Tibial artery (tissue), 4 donors: Measurements from ENCODE around the gene PLCD1.

Experiments used
- DNase-seq, 2 donors: peaks; one replicate each; pipeline ENCODE4 v3.0.0-alpha.2; 2019
- H3K27ac ChIP-seq, 2 donors: fragments of 200-600 bp; sonication (generic) in 1 of 2; 1 replicate in 1 of 2; 2 replicates in 1 of 2; pipeline ENCODE4 v1.5.1; 2018 to 2019; ENCODE audit warnings: mild to moderate bottlenecking in 1 of 2
- H3K27me3 ChIP-seq, 2 donors: fragments of 200-600 bp; sonication (generic) in 1 of 2; one replicate each; pipeline versions ENCODE4 v1.5.1 to v1.6.0; 2016 to 2019
- H3K36me3 ChIP-seq, 3 donors: fragments of 200-600 bp; sonication (generic) in 2 of 3; one replicate each; pipeline ENCODE4 v1.5.1; 2016 to 2019; ENCODE audit warnings: mild to moderate bottlenecking in 2 of 3
- H3K4me1 ChIP-seq, 4 donors: fragments of 200-600 bp; sonication (generic) in 2 of 4; 1 replicate in 3 of 4; 2 replicates in 1 of 4; pipeline ENCODE4 v1.5.1; 2016 to 2019
- H3K4me3 ChIP-seq, 2 donors: fragments of 200-600 bp; sonication (generic) in 1 of 2; 1 replicate in 1 of 2; 2 replicates in 1 of 2; pipeline ENCODE4 v1.5.1; 2018 to 2019; ENCODE audit warnings: mild to moderate bottlenecking in 2 of 2
- H3K9me3 ChIP-seq, 3 donors: fragments of 200-600 bp; sonication (generic) in 1 of 3; one replicate each; pipeline ENCODE4 v1.5.1; 2016 to 2019
- CTCF ChIP-seq, 2 experiments: fragments of 200-600 bp in 1 of 2; fragments of 450-650 bp in 1 of 2; IDR thresholded peaks; one replicate each; pipeline ENCODE4 v1.5.1; 2017 to 2019; ENCODE audit warnings: antibody characterized with exemption in 2 of 2, mild to moderate bottlenecking in 1 of 2, moderate library complexity in 1 of 2
- intact Hi-C: fragments of 100-400 bp; cut with DNase I; formaldehyde crosslinking; loops from one replicate; pipeline ENCODE4 v1.15.0; 2023; ENCODE audit warnings: low total_unique reads

The PLCD1 gene

GRCh38 chr3:38049358-38050126 lies 20.1 kb upstream of the PLCD1 start:
- DNase-seq = no peak
- H3K36me3 ChIP-seq = no peaks in the 10 kb centered on the region
- no peaks in the 10 kb centered on the region for H3K27me3 ChIP-seq
- TF ChIP-seq CTCF (IDR thresholded peaks at IDR 0.05) = no peak
- intact Hi-C loops = no loop called here
- H3K27ac ChIP-seq = no peak overlapping the region
- H3K4me3 ChIP-seq = no peak overlapping the region
- H3K4me1 ChIP-seq = peaks cover 0 to 7% (median 1%) of the 10 kb centered on the region in 4 donors
- H3K9me3 ChIP-seq = no peaks in the 10 kb centered on the region

- Histone ChIP-seq H3K27ac (no peak overlapping the region), H3K9me3 (no peaks in the 10 kb centered on the region), H3K4me1 (peaks cover 0 to 7% (median 1%) of the 10 kb centered on the region in 4 donors), H3K4me3 (no peak overlapping the region), H3K27me3 (no peaks in the 10 kb centered on the region), H3K36me3 (no peaks in the 10 kb centered on the region)
- no peak for DNase-seq
- no peak for TF ChIP-seq CTCF (IDR thresholded peaks at IDR 0.05)
- intact Hi-C loops = no loop called here
These were observed 18.5 kb upstream of the PLCD1 start for GRCh38 chr3:38047896-38048295.

DNA sequence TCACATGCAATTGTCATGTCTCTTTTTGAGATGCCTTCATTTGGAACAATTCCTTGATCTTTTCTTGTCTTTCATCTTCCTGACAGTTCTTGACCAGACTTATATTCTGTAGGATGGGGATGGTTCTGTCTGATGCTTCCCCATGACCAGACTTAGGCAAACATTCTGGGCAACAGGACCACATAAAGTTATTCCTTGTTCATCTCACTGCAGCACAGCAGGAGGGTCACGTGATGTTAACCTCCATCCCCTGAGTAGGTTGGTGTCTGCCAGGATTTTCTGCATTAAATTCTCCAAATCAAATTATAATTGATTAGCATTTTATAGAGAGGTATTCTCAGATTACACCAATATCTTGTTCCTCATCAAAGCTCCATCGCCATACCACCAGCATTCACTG lies 17.4 kb upstream of the PLCD1 start:
- intact Hi-C loops = no loop called here
- Histone ChIP-seq H3K4me3 (no peak overlapping the region), H3K36me3 (no peaks in the 10 kb centered on the region), H3K4me1 (peaks cover 0 to 7% (median 1%) of the 10 kb centered on the region in 4 donors), H3K27me3 (no peaks in the 10 kb centered on the region), H3K9me3 (no peaks in the 10 kb centered on the region), H3K27ac (no peak overlapping the region)
- no peak for DNase-seq
- no peak for TF ChIP-seq CTCF (IDR thresholded peaks at IDR 0.05)

DNA sequence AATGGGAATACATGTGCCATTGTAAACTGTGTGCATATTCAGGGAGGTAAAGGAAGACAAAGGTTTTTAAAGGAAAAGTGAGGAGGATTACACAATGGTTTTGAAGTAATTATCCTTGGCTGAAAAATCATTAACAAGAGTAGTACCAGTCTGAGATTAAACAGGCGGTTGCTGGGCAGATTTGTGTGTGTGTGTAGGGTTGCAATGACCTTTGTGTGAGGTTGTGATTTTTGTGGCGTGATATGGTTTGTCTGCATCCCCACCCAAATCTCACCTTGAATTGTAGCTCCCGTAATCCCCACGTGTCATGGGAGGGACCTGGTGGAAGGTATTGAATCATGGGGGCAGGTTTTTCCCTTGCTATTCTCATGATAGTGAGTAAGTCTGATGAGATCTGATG lies 16.6 kb upstream of the PLCD1 start:
- H3K9me3 ChIP-seq = no peaks in the 10 kb centered on the region
- intact Hi-C loops = no loop called here
- H3K27ac ChIP-seq = no peak overlapping the region
- H3K27me3 ChIP-seq = no peaks in the 10 kb centered on the region
- DNase-seq = no peak
- H3K4me1 ChIP-seq = peaks cover 0 to 7% (median 1%) of the 10 kb centered on the region in 4 donors
- TF ChIP-seq CTCF (IDR thresholded peaks at IDR 0.05) = no peak
- H3K36me3 ChIP-seq = no peaks in the 10 kb centered on the region
- H3K4me3 ChIP-seq = no peak overlapping the region

GRCh38 chr3:38043486-38043885 lies 14.0 kb upstream of the PLCD1 start:
- intact Hi-C loops = no loop called here
- no peak for TF ChIP-seq CTCF (IDR thresholded peaks at IDR 0.05)

More at GRCh38 chr3:38043486-38043885, 14.0 kb upstream of the PLCD1 start:
- Histone ChIP-seq H3K4me3 (no peak overlapping the region), H3K27me3 (no peaks in the 10 kb centered on the region), H3K4me1 (peaks cover 0 to 14% (median 10%) of the 10 kb centered on the region in 4 donors), H3K9me3 (no peaks in the 10 kb centered on the region), H3K36me3 (no peaks in the 10 kb centered on the region), H3K27ac (no peak overlapping the region)
- no peak for DNase-seq
